ENCODE data around the gene MAP2K7. TPM values are rescaled to one million over a fixed set of nuclear protein-coding genes. Genes with fewer than 3 reads are reported as not detected.

Gene MAP2K7
- total and polyA plus RNA-seq, 2 of the 4 experiments (the other 2 are of a cell fraction) = 4.1 to 15.6 TPM

DNA sequence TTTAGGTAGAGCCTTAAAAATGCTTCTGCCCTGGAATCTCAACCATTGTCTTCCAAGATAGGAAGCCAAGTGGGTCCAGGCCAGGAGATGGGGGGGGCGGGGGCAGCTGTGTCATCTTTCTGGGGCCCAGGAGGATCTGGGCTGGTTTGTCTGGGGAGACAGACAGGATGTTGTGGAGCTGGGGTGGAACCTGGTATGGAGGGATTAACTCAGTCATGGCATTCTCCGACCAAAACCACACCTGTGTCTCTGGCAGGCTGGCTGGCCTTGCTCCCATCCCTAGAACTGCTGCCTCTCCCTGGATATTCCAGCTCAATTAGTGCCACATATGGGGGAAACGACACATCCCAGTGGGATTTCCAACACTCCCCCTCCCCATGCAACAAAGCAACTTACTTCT is 2.7 kb upstream of the MAP2K7 start:
- H2AK5ac ChIP-seq (ENCODE audit: low read depth, low read length) = no peak overlapping the region
- H3K23ac ChIP-seq (ENCODE audit: low read depth, low read length) = no peak overlapping the region
- ChIA-PET POLR2A (ENCODE audit: unreplicated experiment) (no interaction called here), CTCF (no interaction called here)
- H4K8ac ChIP-seq (ENCODE audit: low read depth in 2 of 2, low read length in 2 of 2) = no peak overlapping the region
- no peak overlapping the region for H4K5ac ChIP-seq (ENCODE audit: low read depth, low read length)
- peaks cover 10% of the 10 kb centered on the region for H3K4me1 ChIP-seq (ENCODE audit: control insufficient read depth, insufficient read depth, low read length)
- no CpG with 5 or more reads among the region's 3 CpGs for WGBS, 2 experiments (ENCODE audit: extremely low coverage in 2 of 2, insufficient read length in 1 of 2)
- no peak overlapping the region for H2AFZ ChIP-seq (replicated peaks; ENCODE audit: low read length, poor library complexity)
- no peak overlapping the region for H3K4me2 ChIP-seq (ENCODE audit: low read depth, low read length)
- H3K9me3 ChIP-seq (ENCODE audit: control insufficient read depth, insufficient read depth, low read length) = no peaks in the 10 kb centered on the region
- H3K14ac ChIP-seq (replicated peaks; ENCODE audit: low read depth, low read length) = no peak overlapping the region
- no peak for ATAC-seq (ENCODE audit: low read depth)
- H3K56ac ChIP-seq (ENCODE audit: extremely low read depth, insufficient read depth, low read length) = no peak overlapping the region
- no peak overlapping the region for H3K4me3 ChIP-seq (ENCODE audit: insufficient read depth, low read depth, low read length)
- BruUV-seq (replicated peaks) = no TSS peak
- in situ Hi-C loops (cut with MboI; ENCODE audit: low sequenced_read_pairs) (no loop called here), dilution Hi-C loops (cut with HindIII; ENCODE audit: low sequenced_read_pairs, unreplicated experiment) (no loop called here), intact Hi-C loops (cut with micrococcal nuclease) (no loop called here)
- peaks cover 11% of the 10 kb centered on the region for H3K9me1 ChIP-seq (ENCODE audit: insufficient read depth, low read length)
- no peak overlapping the region for H2BK20ac ChIP-seq (ENCODE audit: low read depth, low read length)
- peaks cover 20% of the 10 kb centered on the region for H3K36me3 ChIP-seq (ENCODE audit: control insufficient read depth, insufficient read depth, low read length)
- H2AK9ac ChIP-seq (replicated peaks; ENCODE audit: low read depth, low read length, poor library complexity) = peak overlapping the region; percentile 19
- H2BK15ac ChIP-seq (ENCODE audit: low read depth, low read length) = no peak overlapping the region
- DNase-seq = no peak
- TF ChIP-seq SMC3 (IDR thresholded peaks at IDR 0.05; ENCODE audit: low read depth, low read length) (no peak), BHLHE40 (IDR thresholded peaks at IDR 0.05; ENCODE audit: low read depth, low read length) (no peak), MAFK (IDR thresholded peaks at IDR 0.05; ENCODE audit: low read depth, low read length) (no peak), NFE2L2 (IDR thresholded peaks at IDR 0.05; ENCODE audit: low read depth, low read length) (no peak), MXI1 (IDR thresholded peaks at IDR 0.05; ENCODE audit: borderline replicate concordance, low read depth, low read length) (no peak), CEBPB (IDR thresholded peaks at IDR 0.05; ENCODE audit: low read depth, low read length) (no peak), RFX5 (IDR thresholded peaks at IDR 0.05; ENCODE audit: low read depth, low read length) (no peak), POLR2A (IDR thresholded peaks at IDR 0.05; ENCODE audit: low read depth, low read length) (no peak), RCOR1 (IDR thresholded peaks at IDR 0.05; ENCODE audit: insufficient replicate concordance, low read length) (no peak), CHD1 (IDR thresholded peaks at IDR 0.05; ENCODE audit: low read depth, low read length) (no peak), FOS (IDR thresholded peaks at IDR 0.05; ENCODE audit: low read depth, low read length) (no peak), RAD21 (IDR thresholded peaks at IDR 0.05; ENCODE audit: low read length) (no peak), MAZ (IDR thresholded peaks at IDR 0.05; ENCODE audit: borderline replicate concordance, low read depth, low read length) (no peak)
- TF ChIP-seq, protein P1, sequence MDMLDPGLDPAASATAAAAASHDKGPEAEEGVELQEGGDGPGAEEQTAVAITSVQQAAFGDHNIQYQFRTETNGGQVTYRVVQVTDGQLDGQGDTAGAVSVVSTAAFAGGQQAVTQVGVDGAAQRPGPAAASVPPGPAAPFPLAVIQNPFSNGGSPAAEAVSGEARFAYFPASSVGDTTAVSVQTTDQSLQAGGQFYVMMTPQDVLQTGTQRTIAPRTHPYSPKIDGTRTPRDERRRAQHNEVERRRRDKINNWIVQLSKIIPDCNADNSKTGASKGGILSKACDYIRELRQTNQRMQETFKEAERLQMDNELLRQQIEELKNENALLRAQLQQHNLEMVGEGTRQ (IDR thresholded peaks at IDR 0.05; ENCODE audit: low read depth, low read length) = no peak
- TF ChIP-seq, protein P2, sequence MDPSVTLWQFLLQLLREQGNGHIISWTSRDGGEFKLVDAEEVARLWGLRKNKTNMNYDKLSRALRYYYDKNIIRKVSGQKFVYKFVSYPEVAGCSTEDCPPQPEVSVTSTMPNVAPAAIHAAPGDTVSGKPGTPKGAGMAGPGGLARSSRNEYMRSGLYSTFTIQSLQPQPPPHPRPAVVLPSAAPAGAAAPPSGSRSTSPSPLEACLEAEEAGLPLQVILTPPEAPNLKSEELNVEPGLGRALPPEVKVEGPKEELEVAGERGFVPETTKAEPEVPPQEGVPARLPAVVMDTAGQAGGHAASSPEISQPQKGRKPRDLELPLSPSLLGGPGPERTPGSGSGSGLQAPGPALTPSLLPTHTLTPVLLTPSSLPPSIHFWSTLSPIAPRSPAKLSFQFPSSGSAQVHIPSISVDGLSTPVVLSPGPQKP (IDR thresholded peaks at IDR 0.05; ENCODE audit: borderline replicate concordance, low read depth, low read length) = no peak
- TF ChIP-seq, protein P3, sequence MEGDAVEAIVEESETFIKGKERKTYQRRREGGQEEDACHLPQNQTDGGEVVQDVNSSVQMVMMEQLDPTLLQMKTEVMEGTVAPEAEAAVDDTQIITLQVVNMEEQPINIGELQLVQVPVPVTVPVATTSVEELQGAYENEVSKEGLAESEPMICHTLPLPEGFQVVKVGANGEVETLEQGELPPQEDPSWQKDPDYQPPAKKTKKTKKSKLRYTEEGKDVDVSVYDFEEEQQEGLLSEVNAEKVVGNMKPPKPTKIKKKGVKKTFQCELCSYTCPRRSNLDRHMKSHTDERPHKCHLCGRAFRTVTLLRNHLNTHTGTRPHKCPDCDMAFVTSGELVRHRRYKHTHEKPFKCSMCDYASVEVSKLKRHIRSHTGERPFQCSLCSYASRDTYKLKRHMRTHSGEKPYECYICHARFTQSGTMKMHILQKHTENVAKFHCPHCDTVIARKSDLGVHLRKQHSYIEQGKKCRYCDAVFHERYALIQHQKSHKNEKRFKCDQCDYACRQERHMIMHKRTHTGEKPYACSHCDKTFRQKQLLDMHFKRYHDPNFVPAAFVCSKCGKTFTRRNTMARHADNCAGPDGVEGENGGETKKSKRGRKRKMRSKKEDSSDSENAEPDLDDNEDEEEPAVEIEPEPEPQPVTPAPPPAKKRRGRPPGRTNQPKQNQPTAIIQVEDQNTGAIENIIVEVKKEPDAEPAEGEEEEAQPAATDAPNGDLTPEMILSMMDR (conservative IDR thresholded peaks at IDR 0.05; ENCODE audit: low read depth, low read length) = no peak
- H3K27me3 ChIP-seq (ENCODE audit: control insufficient read depth, insufficient read depth, low read length) = no peaks in the 10 kb centered on the region
- no peak overlapping the region for H3K9ac ChIP-seq (ENCODE audit: low read depth, low read length)
- no peak overlapping the region for H3K4ac ChIP-seq (ENCODE audit: low read depth, low read length)
- no peak overlapping the region for H3K27ac ChIP-seq (ENCODE audit: insufficient read depth, low read length)
- no peak overlapping the region for H2BK120ac ChIP-seq (ENCODE audit: low read depth, low read length)
- H3K18ac ChIP-seq (ENCODE audit: low read depth, low read length) = no peak overlapping the region
- peaks cover 19% of the 10 kb centered on the region for H4K20me1 ChIP-seq (ENCODE audit: insufficient read depth, low read length)
- H4K91ac ChIP-seq (ENCODE audit: insufficient read depth, low read depth, low read length) = no peak overlapping the region
- peaks cover 14 to 31% of the 10 kb centered on the region in 2 experiments; a peak in 3 of 4 replicates for H3K79me1 ChIP-seq (ENCODE audit: low read depth in 1 of 2, low read length in 2 of 2)
- no peak overlapping the region for H2BK5ac ChIP-seq (ENCODE audit: low read depth, low read length, poor library complexity, severe bottlenecking)
